CD4-positive, alpha-beta T cell treated with Interleukin-17A for 1 hour (primary cell): ENCODE data around the gene EHBP1.

Source experiments
- DNase-seq: peaks from one replicate; pipeline ENCODE4 v3.0.0-alpha.2; 2020

The EHBP1 gene

DNA sequence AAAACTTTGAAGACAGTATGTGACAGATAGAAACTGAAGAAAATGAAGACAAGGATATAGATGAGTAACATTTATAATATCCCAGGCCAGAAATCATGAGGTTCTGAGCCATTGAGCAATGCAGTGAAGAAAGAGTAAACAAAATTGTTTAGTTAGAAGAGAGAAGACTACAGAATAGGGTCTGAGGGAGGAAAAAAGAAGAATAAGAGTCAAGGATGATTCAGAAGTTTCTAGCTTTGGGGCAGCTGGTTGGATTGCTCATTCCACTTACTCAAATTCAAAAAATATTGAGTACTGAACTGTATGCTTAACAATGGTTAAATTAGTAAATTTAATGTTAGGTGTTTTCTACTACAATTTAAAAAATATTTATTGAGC is 190.1 kb downstream of the EHBP1 start:
- no peak for DNase-seq

DNA sequence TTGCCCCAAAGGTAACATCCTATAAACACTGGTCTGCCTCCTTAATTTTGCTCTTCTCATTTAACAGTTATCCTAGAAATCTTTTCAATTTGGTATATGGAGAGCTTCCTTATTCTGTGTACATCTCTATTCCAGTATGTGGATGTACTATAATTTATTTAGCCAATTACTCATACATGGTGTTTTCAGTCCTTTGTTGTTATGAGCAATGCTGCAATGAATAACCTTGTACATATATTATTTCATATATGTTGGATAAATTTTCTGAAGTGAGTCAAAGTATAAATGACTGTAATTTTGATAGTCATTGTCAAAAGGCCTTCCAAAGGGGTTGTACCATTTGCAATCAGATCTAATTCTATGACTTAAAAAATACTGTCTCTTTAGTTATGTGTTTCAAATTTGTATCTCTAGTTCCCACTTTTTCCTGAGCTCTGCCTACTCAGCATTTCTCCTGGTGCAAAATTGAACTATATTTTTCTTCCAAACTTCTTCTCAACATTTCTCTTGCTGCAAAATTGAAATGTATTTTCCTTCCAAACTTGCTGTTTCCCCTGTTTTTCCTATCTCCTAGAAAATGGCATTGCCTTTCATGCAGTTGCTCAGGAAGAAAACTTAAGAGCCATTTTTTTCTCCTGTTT is 191.8 kb downstream of the EHBP1 start:
- DNase-seq = no peak

DNA sequence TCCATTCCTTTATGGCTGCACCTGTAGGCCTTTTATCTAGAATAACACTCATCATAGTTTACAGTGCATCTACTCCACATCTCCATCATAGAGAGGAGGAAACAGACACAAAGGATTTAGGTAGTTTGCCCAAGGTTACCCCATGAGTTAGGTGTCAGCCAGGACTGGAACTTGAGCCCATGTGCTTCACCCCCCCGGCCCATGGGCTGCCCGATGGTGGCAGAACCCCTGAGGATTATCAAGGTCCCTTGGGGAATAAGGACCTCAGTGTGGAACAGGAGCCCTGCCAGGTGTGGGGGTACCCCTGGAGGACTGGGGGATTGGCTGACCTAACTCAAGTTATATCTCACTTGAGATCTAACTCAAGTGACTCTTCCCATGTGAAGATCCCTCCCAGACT is 198.8 kb downstream of the EHBP1 start:
- no peak for DNase-seq

DNA sequence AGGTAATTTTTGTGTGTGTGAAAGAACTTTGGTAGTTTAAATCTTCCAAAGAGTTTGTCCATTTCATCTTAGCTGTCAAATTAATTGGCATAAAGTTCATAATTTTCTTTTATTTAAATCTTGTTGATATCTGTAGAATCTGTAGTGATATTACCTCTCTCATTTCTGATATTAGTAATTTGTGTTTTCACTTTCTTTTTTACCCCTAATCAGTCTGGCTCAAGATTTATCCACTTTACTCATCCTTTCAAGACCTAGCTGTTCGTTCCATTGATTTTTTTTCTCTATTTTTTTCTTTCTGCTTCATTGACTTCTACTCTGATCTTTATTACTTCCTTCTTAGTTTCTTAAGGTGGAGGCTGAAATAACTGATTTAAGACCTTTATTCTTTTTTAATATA is 202.6 kb downstream of the EHBP1 start:
- no peak for DNase-seq

DNA sequence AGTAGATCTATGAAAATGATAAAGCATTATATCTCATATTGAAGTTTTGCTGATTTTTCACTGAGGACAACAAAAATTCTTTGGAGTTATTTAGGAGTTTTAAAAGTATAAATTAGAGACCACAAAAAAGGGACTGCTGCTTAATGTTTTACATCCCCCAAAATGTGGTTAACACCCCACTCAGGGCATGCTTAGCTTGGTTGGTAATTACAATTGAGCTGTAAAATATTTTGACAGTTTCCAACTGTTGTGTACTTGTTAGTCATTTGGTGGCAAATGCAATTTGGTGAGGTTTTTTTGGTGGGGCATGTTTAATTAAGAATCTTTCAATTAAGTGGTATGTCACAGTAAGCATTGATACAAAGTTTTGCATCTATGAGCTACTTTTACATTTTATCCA is 207.8 kb downstream of the EHBP1 start:
- no peak for DNase-seq

DNA sequence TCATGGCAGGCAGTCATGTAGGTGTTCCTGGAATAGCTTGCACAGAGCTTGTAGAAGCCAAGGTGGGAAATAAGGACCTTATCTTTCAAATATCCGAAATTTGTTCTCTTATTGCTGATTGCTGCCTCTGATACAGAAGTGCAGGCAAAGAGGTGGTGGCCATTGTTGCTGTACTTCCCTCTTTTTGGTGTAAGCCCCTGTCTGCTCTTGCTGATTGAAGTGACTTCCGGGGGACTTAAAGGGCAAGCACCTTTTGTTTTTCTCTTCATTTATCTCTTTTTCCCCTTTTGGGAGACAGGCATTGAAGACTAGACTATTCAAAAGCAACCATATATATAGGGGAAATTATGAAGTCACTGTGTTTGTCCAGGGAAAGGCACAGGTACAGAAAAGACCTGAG is 213.5 kb downstream of the EHBP1 start:
- no peak for DNase-seq

DNA sequence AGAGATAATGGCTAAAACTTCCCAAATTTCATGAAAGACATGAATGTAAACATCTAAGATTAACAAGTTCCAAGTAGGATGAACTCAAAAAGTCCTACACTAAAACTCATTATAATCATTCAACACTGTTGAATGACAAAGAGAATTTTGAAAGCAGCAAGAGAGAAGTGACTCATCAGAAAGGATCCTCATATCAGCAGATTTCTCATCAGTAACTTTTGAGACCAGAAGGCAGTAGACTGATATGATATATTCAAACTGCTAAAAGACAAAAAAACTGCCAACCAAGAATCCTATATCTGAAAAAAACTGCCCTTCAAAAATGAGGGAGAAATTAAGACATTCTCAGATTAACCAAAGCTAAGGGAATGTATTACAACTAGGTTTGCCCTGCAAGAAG is 214.6 kb downstream of the EHBP1 start:
- no peak for DNase-seq

DNA sequence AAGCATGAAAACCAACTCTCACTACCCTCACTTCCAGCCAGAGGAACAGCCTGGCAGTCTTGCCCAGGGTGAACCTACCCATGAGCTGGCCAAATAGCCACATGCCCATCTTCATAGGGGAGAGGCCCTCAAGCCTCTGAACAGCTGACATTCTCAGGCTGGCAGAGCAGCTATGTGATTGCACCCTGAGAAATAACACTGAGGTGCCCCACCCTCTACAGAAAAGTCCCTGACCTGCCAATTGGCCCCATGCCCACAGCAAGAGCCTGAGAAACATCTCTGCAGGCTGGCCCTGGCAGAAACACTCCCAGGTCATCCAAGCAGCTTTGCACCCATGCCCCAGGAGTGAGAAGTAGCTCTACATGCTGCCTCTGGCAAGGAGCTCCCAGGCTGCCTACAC is 217.7 kb downstream of the EHBP1 start:
- no peak for DNase-seq

DNA sequence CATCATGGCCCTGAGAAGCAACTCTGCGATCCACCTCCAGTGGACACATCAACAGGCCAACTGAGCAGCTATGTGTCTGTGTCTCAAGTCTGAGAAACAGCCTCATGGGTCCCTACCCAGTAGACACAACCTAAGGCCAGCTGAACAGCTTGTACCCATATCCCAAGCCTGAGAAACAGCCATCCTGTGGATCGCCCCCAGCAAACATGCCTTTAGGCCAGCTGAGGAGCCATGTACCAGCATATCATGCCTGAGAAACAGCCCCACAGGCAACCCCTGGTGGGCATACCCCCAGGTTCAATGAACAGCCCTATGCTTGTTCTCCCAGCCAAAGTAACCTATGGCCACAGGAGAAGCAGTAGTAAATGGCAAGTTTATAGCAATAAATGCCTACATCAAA is 218.4 kb downstream of the EHBP1 start:
- no peak for DNase-seq

DNA sequence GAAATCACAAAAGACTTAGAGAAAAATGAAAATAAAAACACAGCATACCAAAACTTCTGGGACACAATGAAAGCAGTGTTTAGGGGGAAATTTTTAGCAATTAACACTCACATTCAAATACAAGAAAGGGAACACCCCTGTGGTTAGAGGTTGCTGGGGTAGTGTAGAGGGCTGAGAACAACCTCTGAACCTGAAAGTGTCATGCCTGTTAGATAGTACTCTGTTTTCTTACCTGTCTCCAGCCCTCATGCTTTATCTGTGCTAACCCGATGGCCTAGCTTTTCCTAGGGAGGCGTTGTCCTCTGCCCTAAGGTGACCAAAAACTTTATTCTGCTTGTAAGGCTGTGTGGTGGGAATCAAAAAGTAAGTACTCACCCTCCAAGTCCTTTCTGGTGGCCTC is 222.5 kb downstream of the EHBP1 start:
- DNase-seq = no peak

DNA sequence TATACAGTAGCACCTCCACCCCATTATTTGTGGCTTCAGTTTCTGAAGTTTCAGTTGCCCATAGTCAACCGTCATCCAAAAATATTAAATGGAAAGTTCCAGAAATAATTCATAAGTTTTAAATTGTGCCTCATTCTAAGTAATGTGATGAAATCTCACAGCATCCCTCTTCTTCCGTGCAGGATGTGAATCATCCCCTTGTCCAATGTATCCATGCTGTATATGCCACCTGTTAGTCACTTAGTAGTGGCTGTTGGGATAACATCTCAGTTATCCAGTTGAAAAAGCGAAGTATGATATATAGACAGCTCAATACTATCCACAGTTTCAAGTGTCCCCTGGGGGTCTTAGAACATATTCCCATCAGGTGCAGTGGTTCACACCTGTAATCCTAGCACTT is 226.0 kb downstream of the EHBP1 start:
- no peak for DNase-seq

DNA sequence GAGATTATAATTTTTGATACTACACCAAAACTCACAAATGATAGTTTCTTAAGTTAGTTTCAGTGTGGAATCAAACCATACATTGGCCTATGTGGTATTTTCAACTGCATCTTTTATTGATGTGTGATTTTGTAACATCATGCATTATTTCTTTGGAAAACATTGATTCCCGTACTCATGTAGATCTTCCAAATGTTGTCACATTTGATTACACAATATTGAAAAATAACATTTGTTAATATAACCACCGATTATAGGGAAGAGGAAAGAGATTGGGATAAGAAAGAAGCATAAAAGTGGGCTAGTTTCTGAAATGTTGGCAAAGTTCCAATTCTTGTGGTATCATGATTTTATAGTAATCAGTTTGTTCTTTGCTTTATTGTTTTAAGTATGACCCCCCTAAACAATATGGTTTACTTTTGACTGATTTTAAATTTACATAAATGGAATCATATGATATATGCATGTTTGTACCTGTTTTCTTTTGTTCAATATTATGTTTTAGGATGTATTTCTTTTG is 227.9 kb downstream of the EHBP1 start:
- no peak for DNase-seq

DNA sequence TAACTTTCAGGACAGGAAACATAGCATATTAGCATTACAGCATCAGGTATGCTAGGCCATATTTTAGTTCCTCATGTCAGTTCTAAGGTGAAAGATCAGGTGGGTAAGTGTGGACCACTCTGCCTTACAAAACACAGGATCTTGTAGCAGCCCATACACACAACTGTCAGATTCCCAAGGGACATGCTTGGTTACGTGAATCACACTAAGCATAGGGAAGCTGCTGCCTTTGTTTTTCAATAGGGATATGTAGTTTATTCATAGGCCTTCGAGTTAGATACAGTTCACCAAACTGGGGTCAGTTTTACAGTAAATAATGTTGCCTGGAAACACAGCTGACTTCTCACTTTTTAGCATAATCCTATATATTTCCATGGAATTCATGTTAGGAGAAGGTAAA is 229.0 kb downstream of the EHBP1 start:
- no peak for DNase-seq

DNA sequence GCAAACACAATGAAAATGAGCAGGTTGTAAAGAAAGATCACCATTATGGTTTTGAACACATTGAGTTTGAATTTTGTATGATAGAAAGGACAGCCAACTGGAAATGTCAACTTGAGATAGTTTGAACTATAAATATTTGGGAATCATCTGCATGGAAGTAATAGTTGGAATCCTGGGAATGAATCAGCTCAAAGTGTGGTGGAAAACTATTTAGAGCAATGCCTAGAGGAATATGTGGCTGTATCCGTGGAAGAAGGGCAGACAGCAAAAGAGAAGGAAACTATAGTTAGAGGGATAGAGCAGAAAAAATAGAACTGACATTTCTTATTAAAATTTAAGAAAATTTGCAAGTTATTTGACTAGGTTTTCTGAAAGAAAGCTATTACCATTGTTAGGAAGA is 232.6 kb downstream of the EHBP1 start:
- no peak for DNase-seq

DNA sequence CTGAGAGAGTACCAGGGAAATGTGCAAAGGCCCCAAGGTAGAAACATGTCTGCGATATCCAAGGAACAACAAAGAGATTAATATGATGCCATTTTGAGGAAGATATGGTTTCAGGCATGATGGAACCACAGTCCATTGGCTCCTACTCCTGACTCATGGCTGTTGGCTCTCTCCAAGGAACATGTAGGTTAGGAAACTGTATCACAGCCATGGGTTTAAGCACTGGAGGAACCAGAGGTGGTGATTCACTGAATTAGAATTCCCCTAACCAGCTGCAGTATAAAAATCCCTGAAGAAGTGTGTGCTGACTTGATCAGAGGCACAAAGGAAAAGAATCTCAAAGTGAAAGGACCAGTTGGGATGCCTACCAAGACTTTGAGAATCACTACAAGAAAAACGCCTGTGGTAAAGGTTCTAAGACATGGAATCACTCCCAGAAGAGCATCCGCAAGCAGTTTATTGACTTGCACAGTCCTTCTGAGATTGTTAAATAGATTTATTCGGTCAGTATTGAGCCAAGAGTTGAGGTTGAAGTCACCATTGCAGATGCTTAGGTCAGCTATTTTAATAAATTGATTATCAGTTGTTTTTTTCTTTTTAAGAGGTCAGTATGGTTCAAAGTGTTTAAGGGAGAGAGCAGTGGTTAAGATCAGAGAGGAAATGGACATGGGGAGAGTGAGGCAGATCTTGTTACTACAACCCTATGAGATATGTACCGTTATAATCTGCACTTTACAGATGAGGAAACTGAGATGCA is 234.4 kb downstream of the EHBP1 start:
- DNase-seq = no peak

DNA sequence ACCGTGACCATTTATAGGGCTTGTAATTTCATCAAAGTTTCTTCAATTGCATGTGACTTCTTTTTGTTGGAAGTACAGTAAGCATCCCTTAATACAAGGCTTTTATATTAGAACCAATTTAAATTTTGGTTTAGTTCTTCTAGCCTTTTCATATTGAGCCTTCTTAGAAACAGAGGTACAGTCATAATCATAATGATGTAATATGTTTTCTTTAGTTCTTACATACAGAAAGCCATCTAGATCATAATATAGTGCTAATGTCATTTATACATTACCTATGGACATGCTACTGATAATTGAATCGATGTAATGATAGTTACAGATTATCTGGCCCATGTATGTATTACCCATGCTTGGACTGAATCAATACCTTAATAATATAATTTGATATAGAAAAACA is 235.2 kb downstream of the EHBP1 start:
- no peak for DNase-seq

DNA sequence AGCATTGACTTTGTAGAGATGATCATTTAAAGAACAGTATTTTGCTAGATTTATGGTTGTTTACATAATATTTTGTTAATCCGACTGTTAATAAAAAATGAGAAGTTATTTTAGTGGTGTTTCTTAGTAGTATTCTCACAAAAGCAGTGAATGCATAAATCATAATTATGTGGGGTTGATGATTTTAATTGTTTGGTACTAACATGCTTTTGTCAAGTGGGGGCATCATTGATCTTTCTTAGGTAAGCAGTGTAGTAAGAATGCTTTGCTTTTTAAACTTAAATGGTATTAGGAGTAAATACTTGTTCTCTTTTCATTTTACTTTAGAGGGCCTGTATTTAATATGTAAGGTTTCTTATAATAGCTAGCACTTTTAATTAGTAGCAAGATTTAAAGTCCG is 235.9 kb downstream of the EHBP1 start:
- DNase-seq = no peak

DNA sequence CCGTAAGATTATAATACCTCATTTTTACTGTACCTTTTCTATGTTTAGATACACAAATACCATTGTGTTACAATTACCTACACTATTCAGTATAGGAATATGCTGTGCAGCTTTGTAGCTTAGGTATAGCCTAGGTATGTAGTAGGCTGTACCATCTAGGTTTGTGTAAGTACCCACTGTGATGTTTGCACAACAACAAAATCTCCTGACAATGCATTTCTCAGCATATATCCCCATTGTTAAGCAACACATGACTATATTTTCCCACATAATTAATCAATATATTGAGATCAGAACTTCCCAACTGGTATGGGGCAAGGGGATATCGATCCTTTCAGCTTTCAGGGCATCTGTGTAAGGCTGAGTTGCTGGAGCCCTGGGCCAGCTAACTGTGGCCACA is 238.8 kb downstream of the EHBP1 start:
- DNase-seq = no peak

DNA sequence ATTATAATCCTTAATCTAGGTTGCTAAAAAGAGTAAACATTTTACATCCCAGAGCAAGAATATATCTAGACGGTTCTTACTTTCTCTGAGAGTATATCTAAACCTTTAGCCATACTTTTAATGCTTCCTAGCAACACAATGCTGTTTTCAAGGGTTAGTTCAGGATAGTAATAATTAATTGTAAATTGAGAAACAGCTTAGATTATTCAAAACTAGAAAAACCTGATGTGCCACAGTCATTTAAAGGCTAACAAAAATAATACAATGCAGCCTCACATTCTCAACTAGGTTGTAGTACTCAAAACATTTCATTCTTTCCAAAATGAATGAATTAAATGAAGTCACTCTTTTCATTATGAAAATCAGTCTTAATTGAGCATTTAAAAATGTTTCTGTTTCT is 241.9 kb downstream of the EHBP1 start:
- DNase-seq = no peak

DNA sequence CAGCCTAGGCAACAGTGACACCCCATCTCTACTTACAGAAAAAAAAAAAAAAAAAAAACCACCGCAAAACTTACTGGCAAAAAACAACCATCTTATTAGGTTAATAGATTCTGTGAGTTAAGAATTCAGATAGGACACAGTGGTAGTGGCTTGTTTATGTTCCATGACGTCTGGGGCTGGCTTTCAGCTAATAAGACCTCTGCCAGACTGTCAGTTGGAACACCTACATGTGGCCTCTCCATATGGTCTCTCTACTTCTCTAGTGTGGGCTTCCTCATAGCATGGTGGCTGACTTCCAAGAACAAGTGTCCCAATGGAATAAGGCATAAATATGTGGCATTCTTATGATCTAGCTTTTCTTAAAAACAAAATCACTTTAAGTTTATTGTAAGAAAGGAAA is 251.1 kb downstream of the EHBP1 start:
- DNase-seq = no peak

DNA sequence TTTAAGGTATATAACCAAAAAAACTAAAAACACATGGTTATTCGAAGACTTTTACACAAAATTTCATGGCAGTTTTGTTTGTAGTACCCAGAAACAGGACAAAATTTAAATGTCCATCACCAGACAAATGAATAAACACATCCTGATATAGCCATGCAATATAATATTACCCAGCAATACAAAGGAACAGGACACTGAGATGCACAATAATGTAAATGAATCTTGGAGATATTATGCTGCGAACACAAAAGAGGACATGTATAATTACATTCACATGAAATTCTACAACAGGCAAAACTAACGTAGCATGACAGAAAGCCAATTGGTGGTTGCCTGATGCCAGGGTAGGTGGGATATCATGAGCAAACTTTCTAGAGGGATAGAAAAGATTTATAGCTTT is 252.7 kb downstream of the EHBP1 start:
- DNase-seq = no peak

DNA sequence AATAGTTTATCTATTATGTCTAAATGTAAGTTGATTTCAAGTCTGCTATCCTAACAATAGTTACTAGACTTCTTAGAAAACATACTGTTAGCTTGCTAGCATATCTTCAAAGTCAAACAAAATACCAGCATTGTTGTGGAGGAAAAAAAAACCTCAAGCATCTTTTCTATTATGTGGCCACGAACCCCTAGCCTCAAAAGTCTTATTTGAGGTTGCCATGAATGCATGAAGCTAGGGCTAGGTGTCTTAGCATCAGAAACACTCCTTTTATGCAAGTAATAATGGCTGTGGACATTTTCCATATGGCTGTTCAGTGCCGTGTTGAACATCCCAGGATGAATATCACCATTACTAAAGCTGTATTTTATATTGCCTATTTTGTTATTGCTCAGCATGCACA is 258.5 kb downstream of the EHBP1 start:
- DNase-seq = no peak

DNA sequence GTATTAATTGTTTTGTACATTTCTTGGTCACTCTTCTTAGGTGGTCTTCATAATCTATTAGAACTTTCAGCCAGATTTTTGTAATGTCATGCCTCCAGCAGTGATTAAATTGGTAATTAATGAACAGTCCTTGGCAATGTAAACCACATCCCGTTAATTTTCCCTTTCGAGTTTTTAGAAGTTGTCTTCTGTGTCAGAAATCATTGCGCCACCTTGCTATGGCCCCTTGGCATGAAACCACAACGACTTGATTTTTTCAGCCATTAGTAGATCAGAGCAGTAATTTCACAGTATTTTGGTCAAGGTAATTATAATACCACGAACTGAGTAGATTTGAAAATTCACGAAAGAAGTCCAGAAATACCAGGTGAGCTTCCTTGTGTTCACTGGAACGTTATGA is 259.2 kb downstream of the EHBP1 start:
- DNase-seq = no peak

DNA sequence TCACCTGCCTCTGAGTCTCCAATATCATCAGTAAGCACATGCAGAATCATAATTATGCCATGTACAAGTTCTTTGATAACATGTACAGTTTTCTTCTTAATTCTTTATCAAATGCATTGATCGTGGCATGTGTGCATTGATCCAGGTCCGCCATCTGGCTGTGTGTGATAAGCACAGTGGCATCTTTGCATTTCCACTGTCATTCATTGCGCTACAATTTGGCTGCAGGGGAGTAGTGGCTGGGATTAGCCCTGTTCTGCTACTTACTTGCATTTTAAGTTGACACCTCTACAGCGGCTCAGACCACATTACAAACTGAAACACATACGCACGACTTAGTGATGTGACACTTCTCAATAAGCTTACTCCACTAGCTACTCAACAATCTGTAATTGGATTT is 261.5 kb downstream of the EHBP1 start:
- DNase-seq = no peak

DNA sequence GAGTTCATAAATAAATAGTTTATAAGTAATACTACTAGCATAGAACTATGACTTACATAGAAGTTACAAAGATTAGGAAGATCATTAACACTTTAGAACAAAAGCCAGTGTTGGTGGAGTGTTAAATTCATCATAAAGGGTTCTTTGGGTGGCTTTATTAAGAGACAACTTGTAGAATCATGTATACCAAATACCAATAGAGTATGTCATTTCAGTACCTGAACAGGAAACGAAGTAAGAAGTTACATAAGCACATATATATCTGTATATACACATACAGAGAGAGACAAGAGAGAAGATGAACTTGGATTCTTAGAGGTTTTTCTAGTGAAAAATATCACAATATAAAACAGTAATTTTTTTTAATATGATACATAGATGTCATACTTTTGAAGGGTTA is 262.7 kb downstream of the EHBP1 start:
- no peak for DNase-seq
